Parathyroid adenoma (tissue), 2 donors: ENCODE measurements around the gene LIN54.

ENCODE experiments used
- H2AFZ ChIP-seq: fragments of 300-600 bp; sonication (generic); one replicate; pipeline ENCODE4 v1.7.0; 2017; ENCODE audit warnings: antibody characterized with exemption, mild to moderate bottlenecking
- H3K27ac ChIP-seq: fragments of 300-600 bp; sonication (generic); one replicate; pipeline ENCODE4 v1.7.0; 2017
- H3K27me3 ChIP-seq: fragments of 300-600 bp; sonication (generic); one replicate; pipeline ENCODE4 v1.7.0; 2017; ENCODE audit warnings: low read length; ENCODE audit not compliant: control insufficient read depth, insufficient read depth
- H3K36me3 ChIP-seq: fragments of 300-600 bp; sonication (generic); one replicate; pipeline ENCODE4 v1.7.0; 2017; ENCODE audit warnings: low read length; ENCODE audit not compliant: control insufficient read depth, insufficient read depth
- H3K4me1 ChIP-seq: fragments of 300-600 bp; sonication (generic); one replicate; pipeline ENCODE4 v1.7.0; 2017; ENCODE audit warnings: control low read depth
- H3K4me2 ChIP-seq: fragments of 300-600 bp; sonication (generic); one replicate; pipeline ENCODE4 v1.7.0; 2017; ENCODE audit warnings: low read length
- H3K4me3 ChIP-seq: fragments of 300-600 bp; sonication (generic); one replicate; pipeline ENCODE4 v1.7.0; 2017; ENCODE audit warnings: low read depth, low read length
- H3K79me2 ChIP-seq: fragments of 300-600 bp; sonication (generic); one replicate; pipeline ENCODE4 v1.7.0; 2017; ENCODE audit warnings: control low read depth
- H3K9ac ChIP-seq: fragments of 300-600 bp; sonication (generic); one replicate; pipeline ENCODE4 v1.7.0; 2017; ENCODE audit warnings: mild to moderate bottlenecking
- H3K9me3 ChIP-seq: fragments of 300-600 bp; sonication (generic); one replicate; pipeline ENCODE4 v1.7.0; 2017; ENCODE audit warnings: low read length; ENCODE audit not compliant: control insufficient read depth
- CTCF ChIP-seq: fragments of 300-600 bp; sonication (generic); IDR thresholded peaks from one replicate; pipeline ENCODE4 v1.7.0; 2017; ENCODE audit warnings: antibody characterized with exemption, mild to moderate bottlenecking
- donor health status: primary hyperparathyroidism.

Gene LIN54

GRCh38 chr4:82886147-82886942, 124.3 kb downstream of the LIN54 start:
- TF ChIP-seq CTCF, result no peak
- no peaks in the 10 kb centered on the region for H3K36me3 ChIP-seq
- H3K4me1 ChIP-seq, result peaks cover 3% of the 10 kb centered on the region
- peaks cover 16% of the 10 kb centered on the region for H3K79me2 ChIP-seq
- H3K27ac ChIP-seq, result no peak overlapping the region
- H3K4me2 ChIP-seq, result no peak overlapping the region
- no peaks in the 10 kb centered on the region for H3K9me3 ChIP-seq
- H2AFZ ChIP-seq, result no peak overlapping the region
- no peak overlapping the region for H3K4me3 ChIP-seq
- no peak overlapping the region for H3K9ac ChIP-seq
- no peaks in the 10 kb centered on the region for H3K27me3 ChIP-seq

DNA sequence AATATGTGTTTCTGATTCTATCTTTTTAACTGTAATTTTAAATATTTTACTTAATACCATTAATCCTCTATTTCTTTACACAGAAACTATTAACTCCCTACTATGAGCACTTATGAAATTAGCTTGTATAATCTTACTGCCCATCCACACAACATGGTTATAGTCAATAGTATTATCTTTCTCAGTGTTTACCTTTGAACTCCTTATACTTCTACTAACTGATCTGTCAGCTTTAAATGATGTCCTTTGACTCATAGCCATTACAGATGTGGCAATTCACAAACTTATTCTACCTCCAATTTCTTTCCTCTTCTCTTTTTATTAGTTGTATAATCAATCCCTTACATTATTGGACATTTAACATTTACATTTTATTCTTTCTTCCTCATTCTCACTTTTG, 125.2 kb downstream of the LIN54 start:
- no peaks in the 10 kb centered on the region for H3K9me3 ChIP-seq
- peaks cover 16% of the 10 kb centered on the region for H3K79me2 ChIP-seq
- H3K27me3 ChIP-seq, result no peaks in the 10 kb centered on the region
- H3K4me2 ChIP-seq, result no peak overlapping the region
- H2AFZ ChIP-seq, result no peak overlapping the region
- TF ChIP-seq CTCF, result no peak
- H3K4me1 ChIP-seq, result peaks cover 3% of the 10 kb centered on the region
- no peak overlapping the region for H3K9ac ChIP-seq
- no peaks in the 10 kb centered on the region for H3K36me3 ChIP-seq
- H3K4me3 ChIP-seq, result no peak overlapping the region
- H3K27ac ChIP-seq, result no peak overlapping the region
